DND-41 (cell line): ENCODE data around the gene MLLT1.

ENCODE experiments used
- ATAC-seq: fragments of 200-7000 bp; cut with Tn5 transposase; 3 replicates; pipeline ENCODE4 v1.9.1; 2021; ENCODE audit warnings: low read depth; ENCODE audit not compliant: insufficient read depth
- DNase-seq: peaks from one replicate; pipeline ENCODE4 v3.0.0-alpha.2; 2020
- H2AFZ ChIP-seq: 2 replicates; pipeline ENCODE4 v1.6.0; 2012; ENCODE audit warnings: low read depth, low read length
- H3K27ac ChIP-seq: 2 replicates; pipeline ENCODE4 v1.5.1; 2012; ENCODE audit warnings: low read length, inconsistent platforms
- H3K27me3 ChIP-seq: fragments of 200-600 bp; sonication (generic); 2 replicates; pipeline ENCODE4 v1.6.0; 2012; ENCODE audit warnings: low read length, mild to moderate bottlenecking, inconsistent platforms; ENCODE audit not compliant: insufficient read depth, poor library complexity
- H3K36me3 ChIP-seq: 2 replicates; pipeline ENCODE4 v1.5.1; 2012; ENCODE audit warnings: low read length, inconsistent platforms; ENCODE audit not compliant: insufficient read depth
- H3K4me1 ChIP-seq: 2 replicates; pipeline ENCODE4 v1.5.1; 2012; ENCODE audit warnings: mild to moderate bottlenecking, low read length; ENCODE audit not compliant: insufficient read depth
- H3K4me2 ChIP-seq: 2 replicates; pipeline ENCODE4 v1.6.0; 2012; ENCODE audit warnings: mild to moderate bottlenecking, moderate library complexity, low read length, inconsistent platforms; ENCODE audit not compliant: insufficient read depth
- H3K4me3 ChIP-seq, 2 experiments: fragments of 200-600 bp in 1 of 2; shearing (Covaris generic) in 1 of 2; 2 replicates each; pipeline ENCODE4 v1.5.1; 2012 to 2016; ENCODE audit warnings: inconsistent platforms in 2 of 2, low read length in 2 of 2, mild to moderate bottlenecking in 2 of 2, low read depth in 1 of 2, moderate library complexity in 1 of 2
- H3K79me2 ChIP-seq: 2 replicates; pipeline ENCODE4 v1.6.0; 2012; ENCODE audit warnings: low read length, inconsistent platforms; ENCODE audit not compliant: insufficient read depth
- H3K9ac ChIP-seq: 2 replicates; pipeline ENCODE4 v1.6.0; 2012; ENCODE audit warnings: low read depth, mild to moderate bottlenecking, inconsistent platforms, low read length, moderate library complexity
- H3K9me3 ChIP-seq: 2 replicates; pipeline ENCODE4 v1.5.1; 2012; ENCODE audit warnings: low read length, moderate library complexity, mild to moderate bottlenecking, inconsistent platforms; ENCODE audit not compliant: insufficient read depth, severe bottlenecking
- H4K20me1 ChIP-seq: 2 replicates; pipeline ENCODE4 v1.6.0; 2012; ENCODE audit warnings: low read length; ENCODE audit not compliant: insufficient read depth
- EZH2 ChIP-seq: IDR thresholded peaks from 3 replicates; pipeline ENCODE4 v1.6.1; 2012; ENCODE audit warnings: borderline replicate concordance, low read depth, mild to moderate bottlenecking, moderate library complexity, low read length, inconsistent platforms; ENCODE audit not compliant: severe bottlenecking
- TF ChIP-seq, protein P1 (sequence below): IDR thresholded peaks from 2 replicates; pipeline ENCODE4 v1.5.1; 2012; ENCODE audit warnings: borderline replicate concordance, low read length, moderate library complexity, mild to moderate bottlenecking; ENCODE audit not compliant: poor library complexity, severe bottlenecking; ENCODE audit errors: extremely low read depth

MLLT1 gene

DNA sequence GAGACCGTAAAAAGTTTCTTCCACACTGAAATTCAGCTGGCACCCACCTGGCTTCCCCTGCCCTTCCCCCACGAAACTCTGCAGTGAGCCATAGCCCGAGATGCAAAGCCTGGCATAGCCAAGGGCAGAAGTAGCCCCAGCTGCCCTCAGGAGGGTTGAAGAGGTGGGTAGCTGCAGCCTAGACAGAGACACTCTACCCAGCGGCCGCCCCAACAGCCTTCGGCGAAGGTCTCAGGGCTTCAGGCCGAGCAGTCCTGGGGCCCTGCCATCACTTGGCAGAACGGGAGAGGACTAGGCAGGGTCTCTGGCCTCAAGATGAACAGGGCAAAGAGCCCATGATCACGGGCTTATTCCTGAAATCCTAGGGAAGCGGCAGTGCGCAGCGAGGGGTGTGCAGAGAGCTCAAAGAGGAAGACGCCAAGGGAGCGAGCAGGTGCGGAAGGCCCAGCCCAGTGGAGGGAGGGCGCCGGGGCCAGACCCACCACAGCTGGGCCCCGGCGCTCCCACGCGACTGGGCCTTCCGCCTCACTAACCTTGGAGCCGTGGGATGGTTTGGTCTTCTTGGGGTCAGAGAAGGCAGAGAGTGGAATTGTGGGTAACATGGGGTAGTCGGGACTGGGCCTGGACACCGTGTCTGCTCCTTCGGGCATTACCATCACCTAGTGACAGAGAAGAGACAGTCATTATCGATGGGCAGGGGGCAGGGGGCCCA, 53.2 kb downstream of the MLLT1 start:
- H3K9ac ChIP-seq = no peak overlapping the region
- no peak overlapping the region for H2AFZ ChIP-seq
- no peak overlapping the region for H3K27ac ChIP-seq
- H3K4me2 ChIP-seq = no peak overlapping the region
- no peaks in the 10 kb centered on the region for H3K4me1 ChIP-seq
- DNase-seq = no peak
- no peaks in the 10 kb centered on the region for H3K9me3 ChIP-seq
- H3K36me3 ChIP-seq = peaks cover 90% of the 10 kb centered on the region
- no peak for TF ChIP-seq EZH2
- TF ChIP-seq, protein P1, sequence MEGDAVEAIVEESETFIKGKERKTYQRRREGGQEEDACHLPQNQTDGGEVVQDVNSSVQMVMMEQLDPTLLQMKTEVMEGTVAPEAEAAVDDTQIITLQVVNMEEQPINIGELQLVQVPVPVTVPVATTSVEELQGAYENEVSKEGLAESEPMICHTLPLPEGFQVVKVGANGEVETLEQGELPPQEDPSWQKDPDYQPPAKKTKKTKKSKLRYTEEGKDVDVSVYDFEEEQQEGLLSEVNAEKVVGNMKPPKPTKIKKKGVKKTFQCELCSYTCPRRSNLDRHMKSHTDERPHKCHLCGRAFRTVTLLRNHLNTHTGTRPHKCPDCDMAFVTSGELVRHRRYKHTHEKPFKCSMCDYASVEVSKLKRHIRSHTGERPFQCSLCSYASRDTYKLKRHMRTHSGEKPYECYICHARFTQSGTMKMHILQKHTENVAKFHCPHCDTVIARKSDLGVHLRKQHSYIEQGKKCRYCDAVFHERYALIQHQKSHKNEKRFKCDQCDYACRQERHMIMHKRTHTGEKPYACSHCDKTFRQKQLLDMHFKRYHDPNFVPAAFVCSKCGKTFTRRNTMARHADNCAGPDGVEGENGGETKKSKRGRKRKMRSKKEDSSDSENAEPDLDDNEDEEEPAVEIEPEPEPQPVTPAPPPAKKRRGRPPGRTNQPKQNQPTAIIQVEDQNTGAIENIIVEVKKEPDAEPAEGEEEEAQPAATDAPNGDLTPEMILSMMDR = no peak
- no peak for ATAC-seq
- H4K20me1 ChIP-seq = peaks cover 80% of the 10 kb centered on the region
- no peaks in the 10 kb centered on the region for H3K27me3 ChIP-seq
- peaks cover 61% of the 10 kb centered on the region for H3K79me2 ChIP-seq
- no peak overlapping the region for H3K4me3 ChIP-seq

DNA sequence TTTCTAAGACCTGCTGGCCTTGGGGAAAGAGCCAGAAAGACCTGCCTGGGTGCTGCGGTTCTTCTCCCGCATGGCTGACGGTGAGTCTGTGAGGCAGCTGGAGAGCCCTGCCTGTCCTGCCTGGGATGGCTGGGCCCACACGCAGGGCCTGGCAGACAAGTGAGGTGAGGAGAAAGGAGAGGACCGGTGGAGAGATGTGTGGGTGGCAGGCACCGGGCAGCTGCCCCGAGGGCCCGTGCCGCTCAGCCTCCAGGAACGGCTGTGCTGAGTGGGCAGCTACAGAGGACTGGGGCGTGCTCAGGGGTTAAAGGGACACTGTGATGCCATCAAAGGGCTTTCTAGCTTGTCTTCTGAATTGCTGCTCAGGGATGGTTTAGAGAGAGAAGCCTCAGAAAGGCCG, 53.8 kb downstream of the MLLT1 start:
- no peak overlapping the region for H3K4me2 ChIP-seq
- no peak for ATAC-seq
- H3K36me3 ChIP-seq = peaks cover 94% of the 10 kb centered on the region
- H3K27me3 ChIP-seq = no peaks in the 10 kb centered on the region
- H3K79me2 ChIP-seq = peaks cover 56% of the 10 kb centered on the region
- H3K9ac ChIP-seq = no peak overlapping the region
- no peak overlapping the region for H3K27ac ChIP-seq
- TF ChIP-seq, protein P1 = no peak
- TF ChIP-seq EZH2 = no peak
- H2AFZ ChIP-seq = no peak overlapping the region
- DNase-seq = no peak
- peaks cover 82% of the 10 kb centered on the region for H4K20me1 ChIP-seq
- no peak overlapping the region for H3K4me3 ChIP-seq
- no peaks in the 10 kb centered on the region for H3K4me1 ChIP-seq
- H3K9me3 ChIP-seq = no peaks in the 10 kb centered on the region

DNA sequence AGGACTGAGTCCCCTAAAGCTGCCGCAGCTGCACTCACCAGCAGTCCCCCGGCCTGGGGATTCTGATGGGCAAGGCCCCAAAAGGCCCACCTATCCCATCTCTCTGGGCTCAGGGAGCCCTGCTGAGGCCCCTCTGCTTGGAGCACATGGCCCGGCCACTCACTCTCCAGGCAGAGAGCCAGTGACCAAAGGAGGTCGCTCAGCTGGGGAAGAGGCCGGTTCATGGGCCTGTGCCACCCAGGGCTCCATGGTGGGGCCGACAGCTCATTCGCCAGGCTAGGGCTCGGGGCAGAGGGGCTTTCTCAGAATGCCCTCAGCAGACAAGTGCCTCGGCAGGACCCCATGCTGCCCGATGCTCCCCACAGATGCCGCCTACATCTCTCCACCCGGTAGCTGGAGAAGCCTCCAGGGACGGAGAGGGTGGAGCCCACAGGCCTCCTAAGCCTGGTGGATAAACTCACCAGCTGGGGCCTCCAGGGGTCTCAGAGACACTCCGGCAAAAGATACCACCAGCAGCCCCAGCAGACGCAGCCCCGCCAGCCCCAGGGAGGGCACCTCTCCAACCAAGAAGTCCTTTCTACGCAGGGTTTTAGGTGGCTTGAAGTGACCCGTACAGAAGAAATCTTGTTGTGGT, 54.4 kb downstream of the MLLT1 start:
- Histone ChIP-seq H3K4me2 (no peak overlapping the region), H3K4me1 (no peaks in the 10 kb centered on the region), H3K79me2 (peaks cover 49% of the 10 kb centered on the region), H3K27me3 (no peaks in the 10 kb centered on the region), H2AFZ (no peak overlapping the region), H4K20me1 (peaks cover 81% of the 10 kb centered on the region), H3K36me3 (peaks cover 95% of the 10 kb centered on the region), H3K9me3 (no peaks in the 10 kb centered on the region), H3K4me3 (no peak overlapping the region), H3K27ac (no peak overlapping the region), H3K9ac (no peak overlapping the region)
- no peak for TF ChIP-seq EZH2
- TF ChIP-seq, protein P1 = no peak
- DNase-seq (no peak), ATAC-seq (no peak)
